Natural killer cell (primary cell): Measurements from ENCODE around the gene BLOC1S1. TPM values are rescaled to one million over a fixed set of nuclear protein-coding genes. Genes with fewer than 3 reads are reported as not detected.

Experiments used
- ATAC-seq, 3 donors: fragments of 150-1000 bp in 2 of 3; fragments of 200-7000 bp in 1 of 3; cut with Tn5 transposase; 1 replicate in 1 of 3; 2 replicates in 2 of 3; pipeline ENCODE4 v1.10.0; 2021; ENCODE audit warnings: mild to moderate bottlenecking in 2 of 3, moderate library complexity in 2 of 3
- DNase-seq, 2 donors: peaks; one replicate each; pipeline versions ENCODE4 v3.0.0 to v3.0.0-alpha.2; 2013 to 2021; ENCODE audit warnings: mixed read lengths in 1 of 2
- H3K27ac ChIP-seq: one replicate; pipeline ENCODE4 v1.5.1; 2013; ENCODE audit warnings: mild to moderate bottlenecking, low read length
- H3K27me3 ChIP-seq: one replicate; pipeline ENCODE4 v1.6.1; 2013; ENCODE audit warnings: low read length; ENCODE audit not compliant: control insufficient read depth, insufficient read depth
- H3K36me3 ChIP-seq: one replicate; pipeline ENCODE4 v1.6.1; 2013; ENCODE audit warnings: low read length; ENCODE audit not compliant: control insufficient read depth, insufficient read depth
- H3K4me1 ChIP-seq: one replicate; pipeline ENCODE4 v1.6.1; 2013; ENCODE audit warnings: low read length; ENCODE audit not compliant: control insufficient read depth, insufficient read depth
- H3K4me3 ChIP-seq: one replicate; pipeline ENCODE4 v1.5.1; 2013; ENCODE audit warnings: low read length
- H3K9me3 ChIP-seq: one replicate; pipeline ENCODE4 v1.6.1; 2013; ENCODE audit warnings: low read length; ENCODE audit not compliant: control insufficient read depth, insufficient read depth
- H3K27ac Mint-ChIP-seq, 2 donors: one replicate each; pipeline ENCODE4 v1.8.0; 2022; ENCODE audit warnings: mild to moderate bottlenecking in 2 of 2, mixed read lengths in 2 of 2, moderate library complexity in 1 of 2
- H3K27me3 Mint-ChIP-seq, 2 donors: one replicate each; pipeline ENCODE4 v1.8.0; 2022; ENCODE audit warnings: low read depth in 2 of 2, mixed read lengths in 2 of 2
- H3K36me3 Mint-ChIP-seq: one replicate; pipeline ENCODE4 v1.8.0; 2022; ENCODE audit warnings: mixed read lengths
- H3K4me1 Mint-ChIP-seq, 2 donors: one replicate each; pipeline ENCODE4 v1.8.0; 2022; ENCODE audit warnings: mixed read lengths in 2 of 2
- H3K4me3 Mint-ChIP-seq: one replicate; pipeline ENCODE4 v1.8.0; 2022; ENCODE audit warnings: mild to moderate bottlenecking, moderate library complexity, mixed read lengths
- H3K9me3 Mint-ChIP-seq, 2 donors: one replicate each; pipeline ENCODE4 v1.8.0; 2022; ENCODE audit warnings: mixed read lengths in 2 of 2
- WGBS: methylation state at CpG from one replicate; pipeline ENCODE4 v1.1.7; 2013; ENCODE audit warnings: missing lambda C conversion rate; ENCODE audit not compliant: insufficient coverage; 5-methylcytosine and 5-hydroxymethylcytosine counted together
- intact Hi-C: fragments of 100-400 bp; cut with micrococcal nuclease; formaldehyde crosslinking; loops from one replicate; pipeline ENCODE4 v1.14.2; 2022
- total RNA-seq, 4 donors: library from RNA; stranded (reverse); fragments of 120-200 nt in 1 of 4; gene quantifications; one replicate each; pipeline versions ENCODE4 v1.2.3 to v1.2.4, GENCODE V29; 2013 to 2022
- TF ChIP-seq, protein P1 (sequence below): fragments of 200-600 bp; IDR thresholded peaks from one replicate; pipeline ENCODE4 v1.8.0; 2022; ENCODE audit warnings: antibody characterized with exemption

Gene BLOC1S1
- total RNA-seq, 3 donors from 2014 or later (not counting 1 experiment from before 2014, with no cell fraction given) = 75.8 to 83.7 (median 81.0) TPM

DNA sequence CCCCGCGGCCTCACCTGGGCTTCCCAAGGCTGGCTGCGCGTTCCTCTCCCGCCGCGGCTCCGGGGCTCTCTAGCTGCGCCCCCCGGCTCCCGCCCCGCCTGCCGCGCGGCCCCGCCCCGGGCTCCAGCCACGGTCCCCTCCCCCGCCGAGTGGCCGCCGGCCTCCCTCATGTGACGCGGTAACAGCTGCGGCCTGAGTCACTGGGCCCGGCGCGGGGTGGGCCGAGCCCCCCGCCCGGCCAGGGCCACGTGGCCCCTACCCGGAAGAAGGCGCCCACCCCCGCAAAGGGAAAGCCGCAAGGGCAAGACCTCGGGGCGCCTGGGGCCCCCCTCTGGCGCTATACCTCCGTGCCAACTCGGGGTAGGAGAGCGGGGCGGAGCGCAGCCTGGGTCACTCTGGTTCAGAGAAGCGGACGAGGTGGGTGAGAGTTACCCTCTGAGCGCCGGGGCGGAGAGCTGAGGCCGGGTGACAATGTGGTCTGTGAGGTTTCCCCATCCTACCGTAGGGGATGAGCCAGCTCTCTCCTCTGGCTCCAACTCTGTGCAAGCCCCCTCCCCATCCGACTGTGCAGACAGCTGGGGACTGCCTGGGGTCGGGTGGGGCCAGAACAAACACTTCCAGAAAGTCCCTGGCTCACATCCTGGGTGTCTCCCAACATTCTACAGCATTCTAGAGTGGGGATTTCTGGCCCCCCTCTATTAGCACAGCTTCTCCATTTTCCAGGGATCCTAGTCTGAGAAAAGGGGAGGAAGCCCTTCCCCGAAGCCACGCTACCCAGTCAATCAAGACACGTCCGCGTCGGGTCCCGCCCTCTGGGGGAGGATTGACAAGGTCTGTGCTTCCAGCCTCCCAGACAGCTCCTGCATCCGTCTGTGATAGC lies 13.3 kb downstream of the BLOC1S1 start, which contains the start of gene CD63:
CD63 (minus strand) TSS at position 71 of the 880 bp plus-strand sequence. CDS start 668 bp downstream, outside the sequence.
- Histone ChIP-seq H3K4me3 (peak within 1 kb of the TSS; percentile 83), H3K27ac (peak within 1 kb of the TSS; percentile 93), H3K9me3 (no peaks in the 10 kb centered on the region), H3K4me1 (peaks cover 65% of the 10 kb centered on the region), H3K27me3 (no peaks in the 10 kb centered on the region), H3K36me3 (peaks cover 20% of the 10 kb centered on the region)
- peaks cover 43 to 66% of the 10 kb centered on the region in 2 donors for H3K4me1 Mint-ChIP-seq
- peak within 1 kb of the TSS; percentile 88 for H3K4me3 Mint-ChIP-seq
- TF ChIP-seq, protein P1, sequence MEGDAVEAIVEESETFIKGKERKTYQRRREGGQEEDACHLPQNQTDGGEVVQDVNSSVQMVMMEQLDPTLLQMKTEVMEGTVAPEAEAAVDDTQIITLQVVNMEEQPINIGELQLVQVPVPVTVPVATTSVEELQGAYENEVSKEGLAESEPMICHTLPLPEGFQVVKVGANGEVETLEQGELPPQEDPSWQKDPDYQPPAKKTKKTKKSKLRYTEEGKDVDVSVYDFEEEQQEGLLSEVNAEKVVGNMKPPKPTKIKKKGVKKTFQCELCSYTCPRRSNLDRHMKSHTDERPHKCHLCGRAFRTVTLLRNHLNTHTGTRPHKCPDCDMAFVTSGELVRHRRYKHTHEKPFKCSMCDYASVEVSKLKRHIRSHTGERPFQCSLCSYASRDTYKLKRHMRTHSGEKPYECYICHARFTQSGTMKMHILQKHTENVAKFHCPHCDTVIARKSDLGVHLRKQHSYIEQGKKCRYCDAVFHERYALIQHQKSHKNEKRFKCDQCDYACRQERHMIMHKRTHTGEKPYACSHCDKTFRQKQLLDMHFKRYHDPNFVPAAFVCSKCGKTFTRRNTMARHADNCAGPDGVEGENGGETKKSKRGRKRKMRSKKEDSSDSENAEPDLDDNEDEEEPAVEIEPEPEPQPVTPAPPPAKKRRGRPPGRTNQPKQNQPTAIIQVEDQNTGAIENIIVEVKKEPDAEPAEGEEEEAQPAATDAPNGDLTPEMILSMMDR = no peak
- ATAC-seq = peak; percentile 66 to 78 (median 67)
- 0% methylated on average over 61 of the region's 61 CpGs for WGBS
- intact Hi-C loops = loop anchor here (5.0 kb wide), 1 partner anchor 203 kb away; the partner anchor contains the start of gene DGKA
- H3K27me3 Mint-ChIP-seq = no peaks in the 10 kb centered on the region
- H3K27ac Mint-ChIP-seq = peak within 1 kb of the TSS; percentile 82 to 95
- H3K36me3 Mint-ChIP-seq = peaks cover 10% of the 10 kb centered on the region
- DNase-seq = peak; percentile 71
- no peaks in the 10 kb centered on the region for H3K9me3 Mint-ChIP-seq

DNA sequence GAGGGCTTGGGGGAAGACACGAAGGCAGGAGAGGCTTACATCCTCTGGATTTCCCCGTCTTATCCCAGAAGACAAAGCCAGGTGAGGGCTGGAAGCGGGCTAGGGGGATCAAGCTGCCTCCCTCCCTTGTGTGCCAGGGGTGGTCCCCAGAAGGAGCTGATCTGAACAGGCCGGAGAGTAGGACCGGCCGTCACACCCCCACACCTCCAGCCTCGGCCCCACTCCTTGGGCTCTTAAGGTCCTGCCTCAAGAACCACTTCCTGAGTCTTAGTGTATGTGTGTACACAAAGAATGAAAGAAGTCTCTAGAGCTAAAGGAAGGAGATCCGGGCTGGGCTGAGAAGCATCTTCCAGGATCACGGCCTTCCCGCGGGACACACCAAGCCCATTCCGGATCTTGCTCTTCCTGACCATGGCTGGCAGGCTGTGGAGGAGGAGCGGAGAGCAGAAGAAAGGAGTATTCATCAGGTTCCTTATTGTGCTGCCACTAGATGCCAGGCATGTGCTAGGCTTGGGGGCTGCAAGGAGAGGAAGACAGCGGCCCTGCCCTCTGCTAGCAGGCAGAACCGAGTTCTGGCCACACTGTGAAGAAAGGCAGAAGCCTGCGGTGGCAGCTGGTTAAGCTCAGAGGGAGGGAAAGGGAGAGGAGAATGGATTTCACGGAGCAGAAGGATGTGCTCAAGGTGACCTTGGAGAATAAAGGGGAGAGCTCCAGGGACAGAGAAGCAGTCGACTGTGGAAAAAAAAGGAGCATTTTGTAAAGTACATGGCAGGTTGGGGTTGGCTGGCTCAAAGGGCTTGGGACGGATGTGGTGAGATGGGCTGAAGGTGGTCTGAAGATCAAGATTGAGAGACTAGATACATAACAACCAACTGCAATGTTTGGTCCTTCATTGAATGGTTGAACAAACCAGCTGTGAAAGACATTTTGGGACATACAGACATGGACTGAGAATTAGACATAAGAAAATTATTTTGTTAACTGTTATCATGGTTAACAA lies 14.3 kb downstream of the BLOC1S1 start:
- Mint-ChIP-seq H3K27me3 (no peaks in the 10 kb centered on the region), H3K27ac (peak overlapping the region; percentile 82 to 95), H3K9me3 (no peaks in the 10 kb centered on the region), H3K4me1 (peaks cover 34 to 59% of the 10 kb centered on the region in 2 donors), H3K36me3 (peaks cover 3% of the 10 kb centered on the region), H3K4me3 (peak overlapping the region; percentile 83)
- H3K27ac ChIP-seq = peak overlapping the region; percentile 93
- 1% methylated on average over 15 of the region's 19 CpGs for WGBS
- TF ChIP-seq, protein P1 = no peak
- intact Hi-C loops = loop anchor here (1.0 to 10.0 kb wide), 3 partner anchors 8 to 455 kb away; partner anchors contain the start of genes DGKA and SMARCC2
- no peaks in the 10 kb centered on the region for H3K9me3 ChIP-seq
- no peaks in the 10 kb centered on the region for H3K27me3 ChIP-seq
- H3K4me1 ChIP-seq = peaks cover 56% of the 10 kb centered on the region
- peak; percentile 47 to 65 for DNase-seq
- peaks cover 16% of the 10 kb centered on the region for H3K36me3 ChIP-seq
- H3K4me3 ChIP-seq = peak overlapping the region; percentile 83
- ATAC-seq = peak; percentile 35 to 61 (median 60)

DNA sequence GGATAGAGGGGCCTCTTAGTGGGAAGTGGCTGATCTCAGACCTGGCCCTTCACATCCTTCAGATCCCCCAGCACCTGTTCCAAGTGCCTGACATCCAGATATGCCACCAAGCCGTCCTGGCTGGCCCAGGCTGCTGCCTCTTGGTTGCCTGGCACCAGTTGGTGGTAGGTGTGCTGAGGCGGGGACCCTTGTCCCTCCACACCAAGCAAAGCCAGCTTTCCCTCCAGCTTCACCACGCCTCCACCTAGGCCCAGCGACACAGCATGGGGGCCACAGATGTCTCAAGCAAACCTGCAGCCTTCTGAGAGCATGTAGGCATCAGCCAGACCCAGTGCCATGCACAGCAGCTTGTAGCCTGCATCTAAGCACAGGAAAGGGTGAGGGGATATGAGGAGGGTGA lies 16.4 kb downstream of the BLOC1S1 start:
- intact Hi-C loops = loop anchor here (10.0 kb wide), 1 partner anchor 453 kb away; the partner anchor contains the start of gene SMARCC2
- no peak overlapping the region for H3K4me3 Mint-ChIP-seq
- peak overlapping the region in 1 of 2 donors; percentile 63 for H3K27ac Mint-ChIP-seq

More for the DNA sequence above, 16.4 kb downstream of the BLOC1S1 start:
- Mint-ChIP-seq H3K36me3 (no peaks in the 10 kb centered on the region), H3K4me1 (peaks cover 34 to 53% of the 10 kb centered on the region in 2 donors), H3K27me3 (no peaks in the 10 kb centered on the region), H3K9me3 (no peaks in the 10 kb centered on the region)
- no peak for DNase-seq
- H3K27ac ChIP-seq = peak overlapping the region; percentile 1
- no peak overlapping the region for H3K4me3 ChIP-seq
- no peak for ATAC-seq
- TF ChIP-seq, protein P1 = no peak
- H3K4me1 ChIP-seq = peaks cover 54% of the 10 kb centered on the region
- no peaks in the 10 kb centered on the region for H3K36me3 ChIP-seq
- WGBS = 93% methylated on average over 4 of the region's 4 CpGs
- no peaks in the 10 kb centered on the region for H3K9me3 ChIP-seq
- H3K27me3 ChIP-seq = no peaks in the 10 kb centered on the region
